ENCODE data around the gene CYP46A1.

DNA sequence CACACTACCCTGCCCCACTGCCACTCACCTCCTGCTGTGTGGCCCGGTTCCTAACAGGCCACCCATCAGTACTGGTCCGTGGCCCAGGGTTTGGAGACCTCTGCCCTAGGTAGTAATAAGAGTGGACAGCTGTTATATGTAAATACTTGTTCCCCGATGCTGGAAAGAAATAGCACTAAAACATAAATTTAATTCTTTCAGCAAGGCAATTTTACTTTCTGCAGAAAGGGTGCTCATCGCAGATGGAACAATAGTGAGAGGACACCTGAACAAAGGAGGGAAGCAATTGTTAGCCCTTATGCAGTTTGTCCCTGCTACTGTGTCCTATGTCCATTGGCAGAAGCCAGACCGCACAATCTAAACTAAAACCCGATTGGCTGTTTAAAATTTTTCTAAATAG lies 5.9 kb upstream of the CYP46A1 start:
- TF ChIP-seq, protein P1, sequence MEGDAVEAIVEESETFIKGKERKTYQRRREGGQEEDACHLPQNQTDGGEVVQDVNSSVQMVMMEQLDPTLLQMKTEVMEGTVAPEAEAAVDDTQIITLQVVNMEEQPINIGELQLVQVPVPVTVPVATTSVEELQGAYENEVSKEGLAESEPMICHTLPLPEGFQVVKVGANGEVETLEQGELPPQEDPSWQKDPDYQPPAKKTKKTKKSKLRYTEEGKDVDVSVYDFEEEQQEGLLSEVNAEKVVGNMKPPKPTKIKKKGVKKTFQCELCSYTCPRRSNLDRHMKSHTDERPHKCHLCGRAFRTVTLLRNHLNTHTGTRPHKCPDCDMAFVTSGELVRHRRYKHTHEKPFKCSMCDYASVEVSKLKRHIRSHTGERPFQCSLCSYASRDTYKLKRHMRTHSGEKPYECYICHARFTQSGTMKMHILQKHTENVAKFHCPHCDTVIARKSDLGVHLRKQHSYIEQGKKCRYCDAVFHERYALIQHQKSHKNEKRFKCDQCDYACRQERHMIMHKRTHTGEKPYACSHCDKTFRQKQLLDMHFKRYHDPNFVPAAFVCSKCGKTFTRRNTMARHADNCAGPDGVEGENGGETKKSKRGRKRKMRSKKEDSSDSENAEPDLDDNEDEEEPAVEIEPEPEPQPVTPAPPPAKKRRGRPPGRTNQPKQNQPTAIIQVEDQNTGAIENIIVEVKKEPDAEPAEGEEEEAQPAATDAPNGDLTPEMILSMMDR (IDR thresholded peaks at IDR 0.05) = no peak
- TF ChIP-seq POLR2A (IDR thresholded peaks at IDR 0.05) = no peak
